Islet precursor cell (in vitro differentiated cells): ENCODE data around the gene ASPG.

Experiments used
- DNase-seq: peaks from one replicate; pipeline ENCODE4 v3.0.0-alpha.2; 2018

ASPG gene

DNA sequence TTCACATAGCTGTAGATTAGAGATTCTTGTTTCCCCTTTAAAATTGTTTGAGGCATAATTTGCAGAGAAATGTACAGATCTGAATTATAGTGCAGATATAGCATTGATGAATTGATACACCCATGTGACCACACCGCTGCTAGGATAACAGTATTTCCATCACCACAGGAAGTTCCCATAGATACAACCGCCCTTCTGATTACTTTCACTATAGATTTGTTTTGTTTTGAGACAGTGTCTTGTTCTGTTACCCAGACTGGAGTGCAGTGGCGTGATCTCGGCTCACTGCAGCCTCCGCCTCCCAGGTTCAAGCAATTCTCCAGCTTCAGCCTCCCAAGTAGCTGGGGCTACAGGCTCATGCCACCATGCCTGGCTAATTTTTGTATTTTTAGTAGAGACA is 8.8 kb upstream of the ASPG start:
- no peak for DNase-seq

DNA sequence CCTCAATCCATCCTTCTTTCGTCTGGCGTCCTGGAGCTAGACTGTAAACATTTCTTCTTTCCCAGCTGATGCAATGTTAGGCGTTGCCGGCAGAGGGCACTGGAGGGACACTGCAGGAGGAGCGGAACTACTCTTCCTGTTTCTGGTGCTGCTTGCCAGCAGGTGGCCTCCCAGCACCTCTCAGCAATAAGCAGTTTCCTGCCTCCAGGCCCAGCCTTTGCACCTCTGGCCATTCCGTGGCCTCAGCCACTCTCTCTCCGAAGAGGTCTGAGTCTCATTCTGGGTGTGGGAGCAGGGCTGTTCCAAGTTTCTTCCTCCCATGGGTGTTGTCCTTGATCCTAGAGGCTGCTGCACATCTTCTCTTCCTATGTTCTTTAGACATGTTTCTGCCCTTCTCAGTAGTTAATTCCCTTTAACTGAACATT is 7.5 kb upstream of the ASPG start:
- peak; percentile 96 for DNase-seq

DNA sequence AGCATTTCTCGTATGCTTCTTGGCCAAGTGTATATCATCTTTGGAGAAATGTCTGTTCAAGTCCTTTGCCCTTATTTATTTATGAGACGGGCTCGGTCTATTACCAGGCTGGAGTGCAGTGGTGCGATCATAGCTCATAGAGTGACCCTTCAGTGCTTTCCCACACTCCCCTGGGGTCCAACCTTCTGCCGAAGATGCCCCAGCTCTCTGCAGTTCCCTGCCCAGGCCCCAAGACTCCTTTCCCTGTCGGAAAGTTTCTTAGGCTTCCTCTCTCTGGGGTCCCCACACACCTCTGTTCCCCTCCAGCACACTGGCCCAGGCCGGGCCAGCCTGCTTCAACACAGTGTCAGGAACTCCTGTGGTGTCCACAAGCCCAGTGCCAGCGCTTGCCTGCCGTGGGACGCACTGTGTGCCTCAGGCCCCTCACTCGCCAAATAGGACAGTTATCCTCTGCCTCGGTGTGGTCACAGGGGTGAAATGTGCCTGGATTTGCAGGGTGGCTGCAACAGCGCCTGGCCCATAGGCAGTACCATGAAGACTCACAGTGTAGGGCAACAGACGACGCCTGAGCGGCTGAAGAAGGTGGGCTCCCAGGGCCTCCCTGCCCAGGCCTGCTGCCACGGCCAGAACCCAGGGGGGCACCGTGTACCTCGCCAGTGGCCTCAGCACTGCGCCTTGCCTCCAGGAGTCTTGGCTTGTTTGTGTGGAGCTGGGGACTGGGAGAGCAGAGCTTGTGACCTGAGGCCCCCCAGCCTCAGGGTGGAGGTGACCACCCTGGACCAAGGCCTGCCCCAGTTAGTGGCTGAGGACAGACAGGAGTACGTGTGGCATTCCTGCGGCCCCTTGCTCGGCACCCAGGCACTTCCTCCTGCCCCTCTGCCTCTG is 4.9 kb upstream of the ASPG start:
- no peak for DNase-seq

DNA sequence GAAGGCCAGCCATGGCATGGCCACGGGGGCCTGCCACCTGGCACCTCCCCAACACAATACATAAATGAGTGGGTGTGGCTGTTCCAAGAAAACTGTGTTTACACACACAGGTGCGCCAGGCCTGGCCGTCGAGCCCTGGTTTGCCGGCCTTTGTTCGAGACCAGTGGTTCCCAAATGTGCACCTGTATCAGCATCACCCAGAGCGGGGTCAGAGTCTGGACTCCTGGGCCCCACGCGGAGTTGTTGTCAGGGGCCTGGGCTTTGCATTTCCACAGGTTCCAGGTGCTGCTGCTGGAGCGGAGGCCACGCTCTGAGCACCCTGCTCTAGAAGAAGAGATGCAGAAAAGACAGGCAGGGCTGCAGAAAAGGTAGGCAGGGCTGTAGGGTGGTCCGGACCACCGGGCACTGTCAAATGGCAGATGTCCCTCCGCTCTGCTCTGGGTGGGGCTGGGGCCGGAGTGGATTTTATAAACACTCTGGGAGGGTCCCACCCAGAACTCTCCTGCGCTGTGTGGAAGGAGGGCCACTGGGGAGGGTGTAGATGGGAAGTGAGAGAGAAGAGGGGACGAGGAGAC is 4.2 kb upstream of the ASPG start:
- DNase-seq = no peak

DNA sequence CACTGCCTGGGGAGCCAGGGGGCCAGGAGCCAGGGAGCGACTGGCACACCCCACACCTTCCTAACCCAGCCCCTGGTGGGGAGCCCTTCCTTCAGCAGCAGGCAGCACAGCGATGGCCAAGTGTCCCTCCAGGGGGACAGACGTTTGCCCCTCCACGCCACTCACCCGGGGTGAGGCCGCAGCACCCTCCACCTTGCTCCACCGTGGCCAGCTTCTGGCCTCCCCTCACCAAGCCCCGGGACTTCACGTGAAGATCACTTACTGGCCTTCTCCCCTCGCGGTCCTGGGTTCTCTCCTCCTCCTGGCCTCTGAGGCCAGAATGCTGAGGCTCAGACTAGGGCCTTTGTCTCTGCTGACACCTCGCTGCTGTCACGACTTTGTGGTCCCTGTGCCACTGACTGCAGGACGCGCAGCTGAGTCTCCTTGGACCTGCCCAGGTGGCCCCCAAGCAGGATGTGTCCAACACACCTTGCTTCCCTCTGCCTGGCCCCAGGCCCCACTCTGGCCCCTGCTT is 3.5 kb upstream of the ASPG start:
- DNase-seq = peak; percentile 51

DNA sequence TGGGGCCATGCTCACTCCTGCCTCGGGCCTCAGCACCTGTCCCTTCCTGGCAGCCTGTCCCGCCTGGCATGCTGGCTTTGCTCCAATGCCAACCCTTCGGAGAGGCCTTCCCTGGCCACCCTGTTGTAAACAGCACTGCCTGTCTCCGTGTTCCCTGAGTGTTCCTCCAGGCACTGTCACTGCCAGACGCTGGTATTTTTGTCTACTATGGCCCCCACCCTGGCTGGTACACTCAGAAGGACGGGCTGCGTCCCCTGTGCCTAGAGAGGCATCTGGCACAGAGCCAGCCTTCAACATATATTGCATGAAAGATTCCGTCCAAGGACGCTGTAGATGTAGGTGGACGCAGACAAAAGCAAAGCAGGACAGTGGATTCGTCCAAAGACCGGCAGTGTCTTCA is 2.7 kb upstream of the ASPG start:
- DNase-seq = no peak

DNA sequence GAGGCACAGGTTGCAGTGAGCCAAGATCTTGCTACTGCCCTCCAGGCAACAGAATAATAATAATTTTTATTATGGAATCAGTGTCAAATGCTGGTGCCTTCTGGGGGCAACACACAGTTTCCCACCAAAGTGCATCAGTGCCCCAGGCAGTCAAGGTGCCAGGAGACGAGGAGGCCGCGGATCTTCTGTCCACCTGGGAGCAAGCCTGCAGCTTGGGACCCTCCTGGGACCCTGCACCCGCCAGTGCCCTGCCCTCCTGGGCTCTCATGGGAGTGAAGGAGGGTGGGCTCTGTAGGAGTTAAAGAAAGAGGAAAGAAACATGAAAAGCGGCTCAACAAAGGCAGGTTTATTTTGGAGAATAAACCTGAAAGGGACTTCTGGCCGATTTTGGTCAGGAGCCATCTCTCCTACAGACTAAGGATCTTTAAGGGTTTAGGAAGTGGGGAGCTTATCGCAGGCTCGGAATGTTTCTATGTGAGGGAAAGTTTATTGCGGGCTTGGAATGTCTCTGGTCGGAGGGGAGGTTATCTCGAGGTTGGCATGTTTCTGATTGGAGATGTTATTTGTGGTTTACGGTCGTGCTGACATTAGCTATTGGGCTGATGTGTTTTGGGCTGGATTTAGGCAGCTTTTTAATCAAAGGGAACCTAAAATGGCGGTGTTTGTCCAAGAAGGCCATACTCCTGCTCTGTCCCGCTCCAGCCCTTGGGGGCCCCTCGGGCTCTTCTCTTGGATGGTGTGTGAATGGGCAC is 1.1 kb upstream of the ASPG start:
- peak; percentile 50 for DNase-seq

DNA sequence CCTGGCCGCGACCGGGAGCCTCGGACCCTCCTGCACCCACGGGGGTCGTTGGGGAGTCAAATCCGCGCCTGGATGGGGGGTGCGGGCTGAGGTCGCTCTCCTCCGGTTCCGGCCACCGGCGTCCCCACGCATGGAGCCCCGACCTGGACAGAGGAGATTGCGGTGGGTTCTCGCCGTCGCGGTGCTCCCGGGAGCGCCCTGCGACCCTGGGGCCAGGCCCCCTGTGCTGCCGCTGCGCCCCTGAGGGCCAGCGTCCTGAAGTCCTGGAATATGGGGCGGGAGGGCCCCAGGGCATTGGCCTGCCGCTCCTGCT is 345 bp downstream of the ASPG start:
- DNase-seq = no peak

DNA sequence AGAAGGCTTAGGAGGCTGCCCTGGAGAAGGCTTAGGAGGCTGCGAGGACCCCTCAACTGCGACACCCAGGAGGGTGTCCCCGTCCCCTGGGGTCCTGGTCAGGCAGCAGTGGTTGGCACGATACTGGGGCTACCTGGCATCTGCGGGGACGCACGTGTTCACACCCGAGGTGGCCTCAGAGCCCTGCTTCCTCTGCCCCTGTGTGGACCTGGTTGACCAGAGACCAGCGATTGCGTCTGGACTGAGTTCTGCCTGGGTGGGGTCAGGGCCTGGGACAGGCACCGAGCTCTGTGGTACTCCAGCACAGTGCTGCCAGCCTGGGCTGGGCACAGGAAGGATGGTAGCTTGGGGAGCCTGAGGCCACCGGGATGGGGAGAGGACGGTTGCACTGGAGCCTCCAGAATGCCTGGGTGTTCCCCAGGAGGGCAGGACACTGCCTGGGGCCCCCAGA is 735 bp downstream of the ASPG start:
- DNase-seq = peak; percentile 51

DNA sequence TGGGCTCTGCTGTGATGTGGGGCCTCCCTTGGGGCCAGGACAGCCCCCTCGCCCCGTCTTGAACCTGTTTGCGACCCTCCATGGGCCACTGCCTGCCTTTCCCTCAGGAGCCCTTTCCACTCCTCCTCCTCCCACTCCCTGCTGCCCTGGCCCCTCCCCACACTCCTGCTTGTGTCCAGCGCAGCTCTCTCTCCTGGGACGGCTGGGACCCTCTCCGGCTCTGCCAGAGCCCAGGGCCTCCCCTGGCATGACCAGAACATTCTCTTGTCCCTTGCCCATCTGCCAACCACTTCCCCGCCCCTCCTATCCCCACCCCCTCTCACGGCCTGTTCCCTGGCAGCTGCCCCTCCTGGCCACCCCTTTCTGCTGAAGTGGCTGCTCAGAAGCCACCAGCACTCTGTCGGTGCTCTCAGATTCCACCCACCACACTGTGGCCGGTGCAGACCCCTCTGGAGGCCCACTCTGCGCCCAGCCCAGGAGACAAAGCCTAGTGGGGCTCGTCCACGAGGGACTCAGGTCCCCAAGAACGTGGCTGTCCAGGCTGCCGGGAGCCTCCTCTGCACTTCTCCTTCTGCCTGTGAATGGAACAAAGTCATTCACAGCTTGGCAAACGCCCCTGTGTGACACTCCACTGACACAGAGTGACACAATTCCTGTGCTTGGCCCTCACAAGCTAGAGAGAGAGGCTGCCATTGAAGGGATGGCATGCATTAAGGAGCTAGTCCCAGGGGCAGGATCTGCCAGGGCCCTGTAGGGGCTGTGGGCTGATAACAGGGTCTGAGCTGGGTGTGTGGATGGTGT is 1.4 kb downstream of the ASPG start:
- DNase-seq = peak; percentile 54

DNA sequence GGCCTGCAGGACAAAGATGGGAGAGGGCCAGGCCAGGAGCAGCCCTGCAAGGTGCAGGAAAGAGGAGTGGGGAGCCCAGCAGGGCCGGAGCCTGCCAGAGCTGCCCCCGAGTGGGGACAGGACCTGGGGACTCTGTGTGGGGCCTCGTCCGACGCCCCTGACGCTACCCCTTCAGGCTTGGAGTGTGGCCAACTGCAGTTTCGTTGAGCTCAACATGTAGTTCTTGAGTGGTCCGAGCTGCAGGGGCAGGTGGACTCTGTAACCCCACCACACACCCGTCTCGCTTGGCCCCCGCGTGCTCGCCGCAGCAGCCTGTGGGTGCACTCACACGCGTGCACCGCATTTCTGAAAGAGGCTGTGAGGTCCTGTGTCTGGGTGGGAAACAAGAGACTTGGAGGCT is 2.0 kb downstream of the ASPG start:
- DNase-seq = peak; percentile 48

DNA sequence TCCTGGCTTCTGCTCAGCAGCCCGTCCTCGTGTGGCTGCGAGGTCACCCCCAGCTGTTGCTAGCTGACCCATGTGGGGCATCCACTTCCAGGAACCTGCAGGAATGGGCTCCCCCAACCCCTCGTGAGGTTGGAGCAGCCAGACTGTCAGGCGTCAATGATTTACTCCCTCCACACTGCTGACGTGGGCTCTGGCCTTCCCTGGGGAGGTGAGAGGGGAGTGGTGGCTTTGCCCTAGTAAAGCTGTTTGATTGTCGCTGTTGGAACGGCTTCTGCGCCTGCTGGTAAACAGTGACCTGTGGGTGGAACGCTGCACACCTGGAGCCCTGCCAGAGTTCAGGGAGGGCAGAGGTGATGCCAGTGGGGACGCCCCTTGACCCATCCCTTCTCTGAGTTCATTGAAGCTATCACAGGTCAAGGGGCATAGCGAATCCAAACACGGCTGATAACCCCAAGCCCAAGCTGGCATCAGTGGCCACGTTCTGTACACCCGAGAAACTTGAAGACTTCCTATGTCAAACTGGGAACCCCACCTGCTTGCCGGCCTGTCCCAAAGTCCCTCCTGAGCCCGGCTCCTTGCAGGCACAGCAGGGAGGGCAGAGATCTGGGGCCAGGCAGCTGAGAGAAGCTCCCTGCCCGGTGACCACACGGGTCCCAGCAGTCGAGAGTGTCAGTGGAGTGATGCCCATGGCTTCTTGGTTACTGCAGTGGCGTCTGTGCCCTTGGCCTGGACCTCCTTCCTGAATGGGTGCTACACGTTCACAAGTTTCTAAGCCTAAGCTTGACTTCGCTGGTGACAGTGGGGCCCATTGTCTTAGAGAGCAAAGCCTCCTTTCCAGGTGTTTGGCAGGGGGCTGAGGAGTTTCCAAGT is 2.7 kb downstream of the ASPG start:
- peak; percentile 49 for DNase-seq

DNA sequence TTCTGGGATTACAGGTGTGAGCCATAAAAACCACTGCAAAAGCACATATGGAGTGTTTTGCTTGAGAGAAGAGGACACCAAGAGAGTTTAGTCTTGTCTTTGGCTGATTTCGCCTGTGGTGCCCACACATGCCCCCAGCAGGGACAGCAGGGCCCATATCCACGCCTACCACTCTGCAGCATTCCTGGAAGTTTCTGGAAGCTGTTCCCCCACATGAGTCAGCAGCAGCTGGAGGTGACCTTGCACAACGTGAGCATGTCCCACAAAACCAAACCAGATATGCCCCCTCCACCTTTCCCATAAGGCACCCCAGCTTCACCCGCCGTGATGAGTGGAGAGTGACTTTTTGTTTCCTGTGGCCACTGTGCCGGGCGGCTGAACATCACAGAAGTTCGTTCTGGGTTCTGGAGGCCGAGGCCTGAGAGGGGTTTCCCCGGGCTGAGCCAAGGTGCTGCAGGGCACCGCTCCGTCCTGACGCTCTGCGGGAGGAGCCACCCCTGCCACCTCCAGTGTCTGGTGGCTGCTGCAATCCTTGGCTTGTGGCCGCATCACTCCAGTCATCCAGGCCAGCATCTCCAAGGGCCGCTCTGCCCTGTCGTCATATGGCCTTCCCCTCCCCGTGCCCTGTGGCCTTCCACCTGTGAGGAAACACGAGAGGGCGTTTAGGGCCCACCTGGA is 4.7 kb downstream of the ASPG start:
- peak; percentile 48 for DNase-seq

DNA sequence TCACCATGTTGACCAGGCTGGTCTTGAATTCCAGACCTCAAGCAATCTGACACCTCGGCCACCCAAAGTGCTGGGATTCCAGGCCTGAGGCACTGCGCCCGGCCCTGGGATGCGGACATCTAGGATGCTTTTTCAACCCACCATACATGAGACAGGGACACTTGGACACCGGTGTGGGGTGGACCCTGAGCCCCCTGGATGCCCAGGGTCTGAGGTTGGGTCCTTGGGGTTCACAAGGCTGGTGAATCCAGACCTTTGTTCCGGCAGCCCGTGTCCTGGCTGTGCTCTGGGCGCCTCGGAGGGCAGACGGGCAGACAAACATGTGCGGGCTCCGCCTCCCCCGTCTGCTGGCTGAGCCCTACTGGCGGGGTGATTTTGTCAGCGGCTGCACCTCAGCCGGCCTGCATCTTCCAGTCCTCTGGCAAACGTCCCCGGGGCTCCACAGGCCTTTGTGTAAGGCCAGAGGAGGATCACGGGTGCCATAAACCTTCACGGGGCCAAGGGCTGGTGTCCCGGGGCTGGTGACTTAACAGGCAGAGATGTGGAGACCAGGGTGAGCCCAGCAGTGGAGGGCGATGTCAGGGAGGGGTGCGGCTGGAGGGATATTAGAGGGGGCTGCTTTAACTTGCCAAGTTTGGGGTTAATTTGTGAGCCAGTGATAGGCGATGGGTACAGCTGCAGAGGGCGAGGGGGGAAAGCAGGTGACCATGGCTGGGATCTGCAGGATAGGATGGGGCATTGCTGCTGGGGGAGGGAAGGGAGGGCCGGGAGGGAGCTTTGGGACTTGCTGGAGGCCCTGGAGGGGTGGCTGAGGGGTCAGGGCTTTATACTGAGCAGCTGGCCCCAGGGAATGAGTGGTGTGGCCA is 5.8 kb downstream of the ASPG start:
- DNase-seq = no peak

DNA sequence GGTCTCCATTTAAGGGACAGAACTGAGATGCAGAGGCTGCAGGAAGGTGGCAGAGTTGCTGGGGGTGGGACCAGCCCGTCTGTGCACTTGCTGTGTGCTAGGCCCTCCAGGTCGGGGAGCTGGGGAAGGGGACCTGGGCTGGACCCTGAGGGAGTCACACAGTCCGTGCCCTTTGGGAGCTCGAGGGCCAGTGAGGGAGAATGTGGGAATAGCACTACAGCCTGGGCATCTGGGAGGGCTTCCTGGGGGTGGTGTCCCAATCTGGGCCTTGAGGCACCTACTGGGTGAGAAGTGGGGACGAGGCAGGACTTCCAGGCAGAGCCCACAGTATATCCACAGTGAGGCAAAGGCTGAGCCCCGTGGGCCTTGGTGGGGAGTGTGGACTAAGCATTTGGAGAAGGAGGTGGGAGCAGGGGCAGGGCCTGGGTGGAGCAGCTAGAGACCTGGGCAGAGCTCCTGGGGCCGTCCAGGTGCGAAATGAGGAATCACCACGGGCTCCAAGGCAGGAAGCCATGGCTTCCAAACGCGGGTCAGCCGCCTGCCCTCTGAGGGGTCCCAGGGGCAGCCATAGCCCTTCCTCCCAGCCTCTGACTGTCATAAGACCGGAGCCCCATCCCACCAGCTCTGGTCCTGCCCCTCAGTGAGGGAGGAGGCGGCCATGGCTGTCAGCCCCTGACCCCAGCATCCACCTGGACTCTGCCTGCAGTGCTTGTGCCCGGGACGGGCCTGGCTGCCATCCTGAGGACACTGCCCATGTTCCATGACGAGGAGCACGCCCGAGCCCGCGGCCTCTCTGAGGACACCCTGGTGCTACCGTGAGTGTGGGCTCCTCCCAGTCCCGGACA is 6.6 kb downstream of the ASPG start:
- no peak for DNase-seq

DNA sequence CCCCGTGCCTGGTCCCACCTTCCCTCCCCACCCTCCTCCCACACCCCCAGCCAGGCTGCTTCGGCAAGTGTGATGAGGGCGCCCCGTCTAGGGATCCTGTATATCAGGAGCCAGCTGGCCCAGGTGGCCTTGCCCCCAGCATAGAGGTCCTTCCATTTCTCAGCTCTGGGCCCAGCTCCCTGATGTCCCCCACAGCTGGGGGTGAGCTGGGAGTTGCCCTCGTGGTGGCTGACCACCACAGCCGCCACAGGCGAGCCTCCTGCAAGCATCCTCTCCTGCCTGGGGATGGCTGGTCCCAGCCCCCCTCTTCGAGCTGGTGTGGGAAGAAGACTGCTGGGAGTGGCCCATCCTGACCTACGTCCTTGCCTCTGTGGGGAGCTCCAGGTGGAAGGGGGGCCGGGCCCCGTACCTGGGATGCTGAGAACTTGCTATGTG is 7.4 kb downstream of the ASPG start:
- no peak for DNase-seq

DNA sequence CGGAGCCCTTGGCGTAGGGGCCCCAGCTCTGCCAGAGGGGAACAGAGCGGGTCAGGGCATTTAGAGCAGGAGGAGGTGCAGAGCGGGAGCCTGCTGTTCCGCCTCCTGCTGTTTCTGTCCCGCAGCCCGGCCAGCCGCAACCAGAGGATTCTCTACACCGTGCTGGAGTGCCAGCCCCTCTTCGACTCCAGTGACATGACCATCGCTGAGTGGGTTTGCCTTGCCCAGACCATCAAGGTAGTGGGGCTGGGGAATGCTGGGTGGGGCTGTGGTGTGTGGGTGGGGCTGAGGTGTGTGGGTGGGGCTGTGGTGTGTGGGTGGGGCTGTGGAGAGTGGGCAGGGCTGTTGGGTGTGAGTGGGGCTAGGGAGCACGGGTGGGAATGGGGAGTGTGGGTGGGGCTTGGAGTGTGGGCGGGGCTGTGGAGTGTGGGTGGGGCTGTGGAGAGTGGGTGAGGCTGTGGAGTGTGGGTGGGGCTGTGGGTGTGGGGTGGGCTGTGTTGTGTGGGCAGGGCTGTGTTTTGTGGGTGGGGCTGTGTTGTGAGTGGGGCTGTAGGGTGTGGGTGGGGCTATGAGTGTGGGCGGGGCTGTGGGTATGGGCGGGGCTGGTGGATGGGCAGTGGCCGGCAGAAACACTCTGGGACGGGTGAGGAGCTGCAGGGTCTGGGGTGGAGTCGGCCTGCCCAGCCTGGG is 8.0 kb downstream of the ASPG start:
- no peak for DNase-seq

DNA sequence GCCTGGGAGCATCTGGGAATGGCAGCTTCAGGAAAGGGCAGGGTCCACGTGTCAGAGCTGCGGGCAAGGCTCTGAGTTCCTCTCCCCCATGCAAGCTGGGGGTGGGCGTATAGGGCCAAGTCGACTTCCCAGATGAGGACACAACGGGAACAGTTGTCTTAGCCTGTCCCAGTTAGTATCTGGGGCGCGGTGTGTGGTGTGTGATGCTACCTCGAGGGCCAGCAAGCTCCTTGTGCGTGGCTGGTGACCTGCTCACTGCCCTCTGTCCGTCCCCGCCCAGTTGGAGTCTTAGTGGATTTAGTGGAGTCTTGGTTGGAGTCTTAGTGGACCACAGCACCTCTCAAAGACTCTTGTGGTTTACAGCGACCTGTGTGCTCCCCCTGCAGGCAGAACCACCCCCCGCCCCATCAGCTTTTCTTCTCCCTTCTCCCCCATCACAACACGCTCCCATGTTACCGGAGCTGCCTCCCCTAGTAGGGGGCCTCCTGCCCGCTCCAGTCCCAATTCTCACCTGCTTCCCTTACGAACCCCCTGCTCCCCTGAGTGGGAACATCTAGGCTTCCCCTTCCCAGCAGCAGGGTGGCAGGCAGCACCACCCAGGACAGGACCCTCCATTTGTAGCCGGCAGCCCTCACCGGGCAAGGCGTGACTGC is 8.7 kb downstream of the ASPG start:
- no peak for DNase-seq
